ENCODE measurements around the gene HBE1. TPM values are rescaled to one million over a fixed set of nuclear protein-coding genes. Genes with fewer than 3 reads are reported as not detected.
"Not testable (repeated sequence)": the region's sequence is repeated elsewhere in the genome, so short reads cannot be mapped to it uniquely, and the experiment has no call there.

The HBE1 gene
- total RNA-seq, 2 experiments from 2014 or later: not detected

DNA sequence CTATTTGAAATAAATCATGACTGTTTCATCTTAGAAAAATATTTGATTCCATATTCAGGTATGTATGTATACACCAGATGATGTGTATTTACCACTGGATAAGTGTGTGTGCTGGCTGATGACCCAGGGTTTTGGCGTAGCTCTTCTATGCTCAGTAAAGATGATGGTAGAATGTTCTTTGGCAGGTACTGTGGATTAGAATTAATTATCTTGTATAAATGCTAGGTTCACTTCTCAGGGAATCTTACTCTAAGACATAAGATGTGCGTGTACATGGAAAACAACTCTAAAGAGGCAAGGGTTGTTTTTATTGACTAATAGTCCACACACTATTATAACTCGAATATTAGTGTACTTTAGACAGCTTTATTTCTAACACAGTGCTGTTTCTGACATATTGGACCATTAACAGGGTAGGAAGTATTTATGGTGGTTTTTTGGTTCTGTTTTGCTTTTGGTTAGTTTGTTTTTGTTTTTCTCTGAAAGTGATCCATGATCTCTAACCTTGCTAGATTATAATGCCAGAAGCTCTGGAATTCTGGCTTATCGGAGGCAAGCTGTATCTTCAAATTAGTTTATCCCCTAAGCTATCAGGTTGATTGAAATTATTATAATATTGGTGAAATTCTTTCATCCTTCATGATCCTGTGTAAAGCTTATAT lies 19.1 kb downstream of the HBE1 start:
- no peaks in the 10 kb centered on the region for H3K27me3 Mint-ChIP-seq
- no peaks in the 10 kb centered on the region for H3K4me1 Mint-ChIP-seq
- no peaks in the 10 kb centered on the region for H3K36me3 Mint-ChIP-seq
- H3K9me3 Mint-ChIP-seq: no peaks in the 10 kb centered on the region
- no peak for DNase-seq
- no peak overlapping the region for H3K27ac Mint-ChIP-seq
- H3K4me3 Mint-ChIP-seq: no peak overlapping the region

- H3K27me3 Mint-ChIP-seq: not testable (repeated sequence)
Observed at GRCh38 chr11:5249807-5250396, 19.8 kb downstream of the HBE1 start, which contains the start of gene HBG1. HBG1 (minus strand) TSS chr11:5249857; CDS start chr11:5249804, 53 bp downstream.

DNA sequence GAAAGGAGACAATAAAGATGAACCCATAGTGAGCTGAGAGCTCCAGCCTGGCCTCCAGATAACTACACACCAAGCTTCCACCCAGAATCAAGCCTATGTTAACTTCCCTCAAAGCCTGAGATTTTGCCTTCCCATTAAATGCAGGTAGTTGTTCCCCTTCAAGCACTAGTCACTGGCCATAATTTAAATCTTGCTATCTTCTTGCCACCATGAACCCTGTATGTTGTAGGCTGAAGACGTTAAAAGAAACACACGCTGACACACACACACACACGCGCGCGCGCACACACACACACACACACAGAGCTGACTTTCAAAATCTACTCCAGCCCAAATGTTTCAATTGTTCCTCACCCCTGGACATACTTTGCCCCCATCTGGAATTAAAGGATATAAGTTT lies 21.2 kb downstream of the HBE1 start:
- DNase-seq, H3K4me3 Mint-ChIP-seq, H3K36me3 Mint-ChIP-seq: not testable (repeated sequence)

More at GRCh38 chr11:5249807-5250396, 19.8 kb downstream of the HBE1 start, which contains the start of gene HBG1:
- not testable (repeated sequence) for H3K36me3 Mint-ChIP-seq, DNase-seq, H3K9me3 Mint-ChIP-seq, H3K4me1 Mint-ChIP-seq, H3K4me3 Mint-ChIP-seq, H3K27ac Mint-ChIP-seq

DNA sequence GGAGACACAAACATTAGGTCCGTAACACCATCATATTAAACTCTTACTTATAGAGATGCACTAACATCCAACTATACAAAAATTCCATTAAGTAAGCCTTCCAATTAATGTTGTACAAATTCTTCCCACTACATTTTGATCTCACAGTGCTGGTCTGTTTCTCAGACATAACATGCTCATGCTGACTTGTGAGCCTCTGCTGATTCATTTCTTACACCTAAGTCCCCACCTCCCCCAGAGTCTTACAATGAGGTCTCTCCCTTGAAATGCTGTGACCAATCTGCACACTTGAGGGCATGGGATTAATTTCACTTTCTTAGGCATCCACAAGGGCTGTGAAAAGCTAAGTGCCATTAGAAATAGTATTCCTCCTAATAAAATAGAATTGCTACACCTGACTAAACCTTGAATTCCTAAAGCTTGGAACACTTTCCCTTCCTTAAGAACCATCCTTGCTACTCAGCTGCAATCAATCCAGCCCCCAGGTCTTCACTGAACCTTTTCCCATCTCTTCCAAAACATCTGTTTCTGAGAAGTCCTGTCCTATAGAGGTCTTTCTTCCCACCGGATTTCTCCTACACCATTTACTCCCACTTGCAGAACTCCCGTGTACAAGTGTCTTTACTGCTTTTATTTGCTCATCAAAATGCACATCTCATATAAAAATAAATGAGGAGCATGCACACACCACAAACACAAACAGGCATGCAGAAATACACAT lies 22.1 kb downstream of the HBE1 start:
- Mint-ChIP-seq H3K4me1 (no peaks in the 10 kb centered on the region), H3K27me3 (no peaks in the 10 kb centered on the region), H3K9me3 (no peaks in the 10 kb centered on the region), H3K4me3 (no peak overlapping the region), H3K36me3 (no peaks in the 10 kb centered on the region), H3K27ac (no peak overlapping the region)
- DNase-seq: no peak

More for the DNA sequence above, 21.2 kb downstream of the HBE1 start:
- H3K9me3 Mint-ChIP-seq, H3K27ac Mint-ChIP-seq, H3K27me3 Mint-ChIP-seq, H3K4me1 Mint-ChIP-seq: not testable (repeated sequence)

- Mint-ChIP-seq H3K4me3 (no peak overlapping the region), H3K27ac (no peak overlapping the region), H3K4me1 (no peaks in the 10 kb centered on the region), H3K36me3 (no peaks in the 10 kb centered on the region), H3K9me3 (no peaks in the 10 kb centered on the region), H3K27me3 (no peaks in the 10 kb centered on the region)
- DNase-seq: no peak
Observed at GRCh38 chr11:5246772-5247471, 22.8 kb downstream of the HBE1 start.

DNA sequence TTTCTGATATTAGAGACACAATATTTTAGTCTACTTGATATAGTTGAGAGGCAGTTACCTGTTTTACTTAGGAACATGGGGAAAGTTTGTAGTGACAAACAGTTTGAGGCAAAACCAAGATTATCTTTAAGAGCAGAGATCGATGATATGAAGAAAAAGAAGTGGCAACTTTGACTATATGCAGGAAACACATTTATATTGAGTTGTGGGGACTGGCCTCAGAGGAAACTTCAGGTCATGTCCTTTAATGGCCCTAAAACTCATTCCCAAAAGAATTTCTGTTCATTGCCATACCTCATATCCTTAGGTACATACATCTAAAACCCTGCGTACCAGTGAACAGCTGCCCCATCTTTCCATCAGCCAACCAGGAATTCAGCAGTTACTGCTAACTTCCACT lies 24.6 kb downstream of the HBE1 start:
- DNase-seq: no peak
- Mint-ChIP-seq H3K27ac (no peak overlapping the region), H3K36me3 (no peaks in the 10 kb centered on the region), H3K4me3 (no peak overlapping the region), H3K9me3 (no peaks in the 10 kb centered on the region), H3K4me1 (no peaks in the 10 kb centered on the region), H3K27me3 (no peaks in the 10 kb centered on the region)

- Mint-ChIP-seq H3K27ac (no peak overlapping the region), H3K36me3 (no peaks in the 10 kb centered on the region), H3K4me1 (no peaks in the 10 kb centered on the region), H3K27me3 (peaks cover 3% of the 10 kb centered on the region), H3K9me3 (no peaks in the 10 kb centered on the region), H3K4me3 (no peak overlapping the region)
- DNase-seq: no peak
Observed at GRCh38 chr11:5243816-5244180, 25.9 kb downstream of the HBE1 start.

- no peaks in the 10 kb centered on the region for H3K4me1 Mint-ChIP-seq
- peaks cover 6% of the 10 kb centered on the region for H3K27me3 Mint-ChIP-seq
- H3K9me3 Mint-ChIP-seq: no peaks in the 10 kb centered on the region
- DNase-seq: no peak
- no peak overlapping the region for H3K27ac Mint-ChIP-seq
- no peaks in the 10 kb centered on the region for H3K36me3 Mint-ChIP-seq
- H3K4me3 Mint-ChIP-seq: no peak overlapping the region
Observed at GRCh38 chr11:5242933-5243815, 26.6 kb downstream of the HBE1 start.

GRCh38 chr11:5242208-5242607 lies 27.5 kb downstream of the HBE1 start:
- Mint-ChIP-seq H3K27me3 (peaks cover 6% of the 10 kb centered on the region), H3K4me3 (no peak overlapping the region), H3K9me3 (no peaks in the 10 kb centered on the region), H3K27ac (no peak overlapping the region), H3K36me3 (no peaks in the 10 kb centered on the region), H3K4me1 (no peaks in the 10 kb centered on the region)
- DNase-seq: no peak

DNA sequence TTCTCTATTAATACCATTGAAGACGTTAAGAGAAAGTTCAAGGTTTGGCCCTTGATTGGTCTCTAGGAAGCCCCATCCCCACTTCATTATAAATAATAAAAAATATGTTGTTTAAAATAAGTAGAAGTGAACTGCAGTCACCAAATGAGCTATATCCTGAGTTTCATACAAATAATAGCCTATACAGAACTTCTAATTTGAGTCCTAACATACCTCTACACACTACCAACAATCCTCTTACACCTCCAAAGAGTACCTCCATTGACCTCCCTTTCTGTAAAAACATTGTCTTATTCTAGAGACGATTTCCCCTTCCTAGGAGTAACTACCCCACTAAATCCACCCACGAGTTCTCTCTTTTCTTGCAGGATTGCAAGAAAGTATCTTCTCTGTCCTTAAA lies 28.3 kb downstream of the HBE1 start:
- Mint-ChIP-seq H3K27ac (no peak overlapping the region), H3K9me3 (no peaks in the 10 kb centered on the region), H3K36me3 (no peaks in the 10 kb centered on the region), H3K4me3 (no peak overlapping the region), H3K4me1 (no peaks in the 10 kb centered on the region), H3K27me3 (peaks cover 6% of the 10 kb centered on the region)
- no peak for DNase-seq

GRCh38 chr11:5240458-5240857 lies 29.3 kb downstream of the HBE1 start:
- Mint-ChIP-seq H3K27ac (no peak overlapping the region), H3K36me3 (no peaks in the 10 kb centered on the region), H3K4me1 (no peaks in the 10 kb centered on the region), H3K27me3 (peaks cover 7% of the 10 kb centered on the region), H3K4me3 (no peak overlapping the region), H3K9me3 (no peaks in the 10 kb centered on the region)
- no peak for DNase-seq

DNA sequence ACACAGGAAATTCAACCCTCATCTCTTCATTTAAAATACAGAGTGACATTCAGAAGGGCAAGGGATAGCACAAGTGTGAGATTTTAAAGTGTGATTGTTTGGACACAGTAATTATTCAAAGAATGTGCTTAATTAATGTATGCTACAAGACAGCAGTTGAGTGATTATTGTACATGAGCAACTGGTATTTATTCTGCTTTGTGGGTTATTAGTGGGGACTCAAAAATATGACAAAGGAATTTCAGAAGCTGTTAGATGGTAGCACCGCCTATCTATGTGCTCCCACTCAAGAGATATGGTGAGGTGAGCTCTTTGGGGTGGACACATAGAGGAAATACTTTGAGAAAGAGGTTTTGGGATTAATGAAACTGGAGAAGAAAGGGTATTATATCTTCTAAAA lies 29.7 kb downstream of the HBE1 start:
- H3K27ac Mint-ChIP-seq: no peak overlapping the region
- H3K4me3 Mint-ChIP-seq: no peak overlapping the region
- no peaks in the 10 kb centered on the region for H3K9me3 Mint-ChIP-seq
- H3K4me1 Mint-ChIP-seq: no peaks in the 10 kb centered on the region
- no peaks in the 10 kb centered on the region for H3K36me3 Mint-ChIP-seq
- no peak for DNase-seq
- peaks cover 11% of the 10 kb centered on the region for H3K27me3 Mint-ChIP-seq

DNA sequence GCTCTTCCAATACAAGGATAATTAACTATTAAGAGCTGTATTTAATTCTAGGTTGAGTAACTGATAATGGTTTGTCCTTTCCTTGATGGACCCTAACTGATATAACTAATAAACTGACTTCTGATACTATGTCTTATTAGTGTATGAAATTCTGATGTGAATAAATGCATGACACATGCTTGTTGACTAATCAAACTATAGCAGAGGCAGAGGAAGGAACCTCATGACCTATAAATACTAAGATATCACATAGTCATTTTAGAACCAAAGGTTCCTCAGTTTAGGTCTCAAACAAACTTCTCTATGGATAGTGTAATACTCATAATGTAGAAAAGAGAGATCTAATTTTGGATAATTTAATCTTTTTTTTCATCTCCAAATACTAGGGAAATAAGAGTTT lies 30.7 kb downstream of the HBE1 start:
- Mint-ChIP-seq H3K27ac (no peak overlapping the region), H3K4me3 (no peak overlapping the region), H3K27me3 (peaks cover 11% of the 10 kb centered on the region), H3K4me1 (no peaks in the 10 kb centered on the region), H3K36me3 (no peaks in the 10 kb centered on the region), H3K9me3 (no peaks in the 10 kb centered on the region)
- no peak for DNase-seq

- Mint-ChIP-seq H3K27me3 (peaks cover 11% of the 10 kb centered on the region), H3K36me3 (no peaks in the 10 kb centered on the region), H3K9me3 (no peaks in the 10 kb centered on the region), H3K27ac (no peak overlapping the region), H3K4me1 (no peaks in the 10 kb centered on the region), H3K4me3 (no peak overlapping the region)
- no peak for DNase-seq
Observed at GRCh38 chr11:5238486-5238885, 31.3 kb downstream of the HBE1 start.

Measured in activated naive CD8-positive, alpha-beta T cell treated with anti-CD3 and anti-CD28 coated beads for 36 hours (primary cell).